IPS-18a (cell line): ENCODE measurements around the gene ABCF2.

Source experiments
- H3K27ac ChIP-seq: one replicate; pipeline ENCODE4 v1.5.1; 2013; ENCODE audit warnings: low read length
- H3K27me3 ChIP-seq: one replicate; pipeline ENCODE4 v1.6.1; 2013; ENCODE audit warnings: mild to moderate bottlenecking, low read length; ENCODE audit not compliant: control insufficient read depth, insufficient read depth
- H3K36me3 ChIP-seq: one replicate; pipeline ENCODE4 v1.6.1; 2013; ENCODE audit warnings: low read depth, low read length; ENCODE audit not compliant: control insufficient read depth
- H3K4me1 ChIP-seq: one replicate; pipeline ENCODE4 v1.6.1; 2013; ENCODE audit warnings: low read depth, low read length; ENCODE audit not compliant: control insufficient read depth
- H3K4me3 ChIP-seq: one replicate; pipeline ENCODE4 v1.5.1; 2013; ENCODE audit warnings: low read length
- H3K9ac ChIP-seq: one replicate; pipeline ENCODE4 v1.6.1; 2013; ENCODE audit warnings: mild to moderate bottlenecking, low read length, moderate library complexity
- H3K9me3 ChIP-seq: one replicate; pipeline ENCODE4 v1.6.1; 2013; ENCODE audit warnings: low read depth, low read length; ENCODE audit not compliant: control insufficient read depth

Gene ABCF2

DNA sequence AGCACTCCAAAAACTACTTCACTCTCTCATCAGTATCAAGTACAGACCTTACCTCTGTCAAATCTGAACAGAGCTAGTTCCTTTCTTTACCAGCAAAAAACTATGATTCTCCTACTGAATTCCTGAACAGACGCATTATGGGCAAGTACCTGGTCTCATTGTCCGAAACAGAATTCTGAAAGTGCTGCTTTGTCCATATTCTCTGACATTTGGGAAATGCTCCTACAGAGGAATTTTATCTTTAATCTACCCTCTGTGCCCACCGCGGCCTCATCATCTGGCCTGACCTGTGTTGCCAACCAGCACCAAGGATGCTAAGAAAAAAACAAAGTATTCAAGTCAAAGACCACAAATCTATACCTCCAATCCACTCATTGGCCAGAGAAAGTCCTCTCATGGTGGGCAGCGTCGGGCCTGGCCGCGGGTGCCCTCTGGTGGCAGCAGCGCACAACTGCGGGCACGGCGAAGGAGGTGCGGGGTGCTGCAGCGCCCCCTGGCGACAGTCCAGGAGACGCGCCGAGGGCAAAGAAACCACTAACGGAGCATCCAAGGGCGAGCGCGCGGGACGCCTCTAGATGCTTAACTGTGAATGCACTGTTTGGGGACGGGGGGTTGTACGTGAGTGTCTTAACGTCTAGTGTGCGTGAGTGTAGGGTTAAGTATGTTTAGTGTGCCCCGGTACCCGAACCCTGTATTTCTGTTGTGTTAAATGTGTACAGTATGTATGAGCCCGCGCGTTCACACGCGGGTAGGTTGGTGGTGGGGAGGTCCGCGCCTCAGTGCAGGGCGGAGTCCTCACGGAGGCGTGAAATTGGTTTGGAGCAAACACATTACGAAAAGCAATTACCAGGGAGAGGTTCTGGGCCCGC is 54.5 kb downstream of the ABCF2 start:
- no peaks in the 10 kb centered on the region for H3K9me3 ChIP-seq
- no peaks in the 10 kb centered on the region for H3K36me3 ChIP-seq
- H3K4me1 ChIP-seq: no peaks in the 10 kb centered on the region
- H3K4me3 ChIP-seq: no peak overlapping the region
- no peak overlapping the region for H3K9ac ChIP-seq
- no peak overlapping the region for H3K27ac ChIP-seq
- peaks cover 80% of the 10 kb centered on the region for H3K27me3 ChIP-seq

- peaks cover 96% of the 10 kb centered on the region for H3K27me3 ChIP-seq
- no peak overlapping the region for H3K9ac ChIP-seq
- no peaks in the 10 kb centered on the region for H3K9me3 ChIP-seq
- peak overlapping the region; percentile 41 for H3K4me3 ChIP-seq
- H3K4me1 ChIP-seq: no peaks in the 10 kb centered on the region
- H3K36me3 ChIP-seq: no peaks in the 10 kb centered on the region
- no peak overlapping the region for H3K27ac ChIP-seq
Measured at GRCh38 chr7:151168787-151169162, 58.2 kb downstream of the ABCF2 start.

DNA sequence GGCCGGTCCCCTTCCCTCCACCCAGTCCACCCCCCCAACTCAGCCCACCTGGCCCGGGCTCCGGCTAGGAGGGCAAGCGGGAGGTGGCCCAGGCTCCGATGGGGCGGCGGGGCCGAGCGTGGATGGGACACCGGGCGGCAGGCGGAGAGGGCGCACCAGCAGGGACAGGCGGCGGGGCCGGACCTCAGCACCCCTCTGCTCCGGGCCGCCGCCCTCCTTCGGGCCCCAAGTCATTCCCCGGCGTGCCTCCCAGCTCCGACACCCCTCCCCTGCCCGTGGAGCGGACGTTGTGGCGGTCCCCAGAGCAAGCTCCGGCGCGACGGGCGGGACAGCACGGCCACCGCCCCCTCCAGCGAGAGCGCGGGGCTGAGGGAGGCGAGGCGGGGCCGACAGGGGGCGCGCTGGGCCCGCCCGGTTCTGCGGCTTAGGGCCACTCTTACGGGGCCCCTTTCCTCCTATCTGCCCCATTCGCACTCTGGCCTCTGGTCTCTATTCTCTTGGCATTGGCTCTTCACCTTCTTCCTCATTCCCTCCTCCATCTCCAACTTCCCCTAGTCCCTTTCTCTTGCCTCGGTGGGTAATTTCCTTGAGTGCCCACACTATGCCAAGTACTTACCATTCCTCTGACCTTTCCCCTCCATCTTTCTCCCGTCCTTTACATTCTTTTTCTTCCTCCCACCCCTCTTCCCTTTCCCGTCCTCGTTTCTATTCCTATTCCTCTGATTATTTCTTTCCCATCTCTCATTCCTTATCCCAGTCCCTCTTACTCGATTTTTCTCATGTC is 58.8 kb downstream of the ABCF2 start:
- Histone ChIP-seq H3K36me3 (no peaks in the 10 kb centered on the region), H3K4me3 (peak overlapping the region; percentile 41), H3K27ac (no peak overlapping the region), H3K9me3 (no peaks in the 10 kb centered on the region), H3K9ac (no peak overlapping the region), H3K27me3 (peaks cover 97% of the 10 kb centered on the region), H3K4me1 (no peaks in the 10 kb centered on the region)

- Histone ChIP-seq H3K9ac (no peak within 1 kb of the TSS), H3K36me3 (no peaks in the 10 kb centered on the region), H3K27ac (no peak within 1 kb of the TSS), H3K4me3 (peak within 1 kb of the TSS; percentile 51), H3K27me3 (peaks cover 98% of the 10 kb centered on the region), H3K9me3 (no peaks in the 10 kb centered on the region), H3K4me1 (no peaks in the 10 kb centered on the region)
Measured at GRCh38 chr7:151167197-151167961, 59.6 kb downstream of the ABCF2 start, which contains the start of gene GBX1. TSS of gene GBX1 (minus strand) at chr7:151167694. CDS start at chr7:151167548, 146 bp downstream.

GRCh38 chr7:151166629-151167196 is 60.3 kb downstream of the ABCF2 start:
- Histone ChIP-seq H3K9ac (no peak overlapping the region), H3K4me3 (peak overlapping the region; percentile 51), H3K27me3 (peaks cover 98% of the 10 kb centered on the region), H3K4me1 (no peaks in the 10 kb centered on the region), H3K36me3 (no peaks in the 10 kb centered on the region), H3K27ac (no peak overlapping the region), H3K9me3 (no peaks in the 10 kb centered on the region)
